ENCODE measurements around the gene NOP14.

Gene NOP14

DNA sequence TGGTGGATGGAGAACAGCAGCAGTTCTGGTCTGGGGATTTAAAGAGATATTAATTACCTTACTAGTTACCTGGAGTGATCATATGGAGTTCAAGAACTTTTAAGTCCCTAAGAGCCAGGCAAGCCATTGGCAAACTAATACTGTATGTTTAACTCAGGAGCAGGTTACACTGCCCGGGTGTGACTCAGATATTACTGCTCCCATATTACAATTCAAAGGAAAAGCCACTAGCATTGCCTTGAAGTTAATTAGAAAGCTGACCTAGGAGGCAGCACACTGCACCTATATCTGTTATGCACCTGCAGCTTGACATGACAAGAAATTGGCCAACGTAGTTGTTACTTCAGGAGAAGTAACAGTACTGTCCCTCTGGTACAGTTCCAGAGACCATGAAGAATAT is 47.4 kb upstream of the NOP14 start:
- Histone ChIP-seq H3K9me3 (ENCODE audit: insufficient read depth, low read depth, low read length) (no peaks in the 10 kb centered on the region), H3K27me3 (ENCODE audit: insufficient read depth, low read length, poor library complexity, severe bottlenecking) (no peaks in the 10 kb centered on the region), H2AFZ (ENCODE audit: low read length) (no peak overlapping the region), H4K20me1 (ENCODE audit: insufficient read depth, low read length, poor library complexity, severe bottlenecking) (no peaks in the 10 kb centered on the region), H3K9me2 (replicated peaks; ENCODE audit: low read depth, low read length) (no peaks in the 10 kb centered on the region), H3K79me2 (ENCODE audit: insufficient read depth, low read length) (no peaks in the 10 kb centered on the region), H3K9ac (ENCODE audit: low read depth, low read length, poor library complexity, severe bottlenecking) (no peak overlapping the region), H3K4me2 (ENCODE audit: low read depth, low read length, poor library complexity, severe bottlenecking) (no peak overlapping the region), H3K36me3 (ENCODE audit: insufficient read depth, low read length) (no peaks in the 10 kb centered on the region), H3F3A (ENCODE audit: low read depth) (no peaks in the 10 kb centered on the region), H3K4me3 (ENCODE audit: low read length, poor library complexity, severe bottlenecking) (no peak overlapping the region), H3K4me1 (ENCODE audit: insufficient read depth, low read length, poor library complexity, severe bottlenecking) (no peaks in the 10 kb centered on the region)
- TF ChIP-seq EZH2phosphoT487 (IDR thresholded peaks at IDR 0.05; ENCODE audit: borderline replicate concordance) = no peak
- TF ChIP-seq, protein P1, sequence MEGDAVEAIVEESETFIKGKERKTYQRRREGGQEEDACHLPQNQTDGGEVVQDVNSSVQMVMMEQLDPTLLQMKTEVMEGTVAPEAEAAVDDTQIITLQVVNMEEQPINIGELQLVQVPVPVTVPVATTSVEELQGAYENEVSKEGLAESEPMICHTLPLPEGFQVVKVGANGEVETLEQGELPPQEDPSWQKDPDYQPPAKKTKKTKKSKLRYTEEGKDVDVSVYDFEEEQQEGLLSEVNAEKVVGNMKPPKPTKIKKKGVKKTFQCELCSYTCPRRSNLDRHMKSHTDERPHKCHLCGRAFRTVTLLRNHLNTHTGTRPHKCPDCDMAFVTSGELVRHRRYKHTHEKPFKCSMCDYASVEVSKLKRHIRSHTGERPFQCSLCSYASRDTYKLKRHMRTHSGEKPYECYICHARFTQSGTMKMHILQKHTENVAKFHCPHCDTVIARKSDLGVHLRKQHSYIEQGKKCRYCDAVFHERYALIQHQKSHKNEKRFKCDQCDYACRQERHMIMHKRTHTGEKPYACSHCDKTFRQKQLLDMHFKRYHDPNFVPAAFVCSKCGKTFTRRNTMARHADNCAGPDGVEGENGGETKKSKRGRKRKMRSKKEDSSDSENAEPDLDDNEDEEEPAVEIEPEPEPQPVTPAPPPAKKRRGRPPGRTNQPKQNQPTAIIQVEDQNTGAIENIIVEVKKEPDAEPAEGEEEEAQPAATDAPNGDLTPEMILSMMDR (conservative IDR thresholded peaks at IDR 0.05; ENCODE audit: low read length) = no peak

DNA sequence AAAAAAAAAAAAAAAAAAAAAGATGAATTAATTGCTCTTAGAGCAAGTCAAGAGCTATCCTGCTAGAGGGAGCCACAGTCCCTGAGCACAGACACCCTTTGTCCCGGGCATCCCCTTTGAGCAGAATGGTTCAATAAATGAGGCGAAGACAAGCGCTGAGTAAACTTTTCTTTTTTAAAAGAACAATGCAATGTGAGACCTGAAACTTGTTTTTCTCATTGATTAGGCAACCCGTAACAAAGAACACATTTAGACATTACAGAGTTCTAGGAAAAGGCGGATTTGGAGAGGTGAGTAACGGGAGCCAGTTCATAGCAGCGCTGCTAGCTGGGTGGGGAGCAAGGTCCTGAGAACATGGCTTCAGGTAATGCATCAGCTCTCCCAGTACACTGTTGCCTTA is 46.2 kb upstream of the NOP14 start:
- Histone ChIP-seq H4K20me1 (ENCODE audit: insufficient read depth, low read length, poor library complexity, severe bottlenecking) (no peaks in the 10 kb centered on the region), H3F3A (ENCODE audit: low read depth) (no peaks in the 10 kb centered on the region), H3K4me2 (ENCODE audit: low read depth, low read length, poor library complexity, severe bottlenecking) (no peak overlapping the region), H3K9ac (ENCODE audit: low read depth, low read length, poor library complexity, severe bottlenecking) (no peak overlapping the region), H3K79me2 (ENCODE audit: insufficient read depth, low read length) (no peaks in the 10 kb centered on the region), H3K9me3 (ENCODE audit: insufficient read depth, low read depth, low read length) (no peaks in the 10 kb centered on the region), H3K9me2 (replicated peaks; ENCODE audit: low read depth, low read length) (no peaks in the 10 kb centered on the region), H3K4me3 (ENCODE audit: low read length, poor library complexity, severe bottlenecking) (no peak overlapping the region), H2AFZ (ENCODE audit: low read length) (no peak overlapping the region), H3K27me3 (ENCODE audit: insufficient read depth, low read length, poor library complexity, severe bottlenecking) (no peaks in the 10 kb centered on the region), H3K36me3 (ENCODE audit: insufficient read depth, low read length) (no peaks in the 10 kb centered on the region), H3K4me1 (ENCODE audit: insufficient read depth, low read length, poor library complexity, severe bottlenecking) (no peaks in the 10 kb centered on the region)
- no peak for TF ChIP-seq EZH2phosphoT487 (IDR thresholded peaks at IDR 0.05; ENCODE audit: borderline replicate concordance)
- TF ChIP-seq, protein P1 (conservative IDR thresholded peaks at IDR 0.05; ENCODE audit: low read length) = no peak; the same call in 1 of the 2 replicates

DNA sequence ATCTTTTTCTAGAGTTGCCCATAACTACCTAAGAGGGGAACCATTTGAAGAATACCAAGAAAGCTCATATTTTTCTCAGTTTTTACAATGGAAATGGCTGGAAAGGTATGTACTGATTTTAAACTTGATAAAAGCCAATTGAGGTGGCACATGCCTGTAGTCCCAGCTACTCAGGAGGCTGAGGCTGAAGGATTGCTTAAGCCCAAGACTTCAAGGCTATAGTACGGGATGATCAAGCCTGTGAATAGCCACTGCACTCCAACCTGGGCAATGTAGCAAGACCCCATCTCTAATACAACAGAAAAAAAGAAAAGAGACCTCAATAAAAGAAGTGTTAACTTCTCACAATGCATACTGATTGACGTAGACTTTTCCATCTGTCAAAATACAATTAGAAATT is 44.5 kb upstream of the NOP14 start:
- TF ChIP-seq, protein P1 (conservative IDR thresholded peaks at IDR 0.05; ENCODE audit: low read length) = no peak
- no peak for TF ChIP-seq EZH2phosphoT487 (IDR thresholded peaks at IDR 0.05; ENCODE audit: borderline replicate concordance)
- Histone ChIP-seq H4K20me1 (ENCODE audit: insufficient read depth, low read length, poor library complexity, severe bottlenecking) (no peaks in the 10 kb centered on the region), H3K36me3 (ENCODE audit: insufficient read depth, low read length) (no peaks in the 10 kb centered on the region), H3K79me2 (ENCODE audit: insufficient read depth, low read length) (no peaks in the 10 kb centered on the region), H3K4me2 (ENCODE audit: low read depth, low read length, poor library complexity, severe bottlenecking) (no peak overlapping the region), H3F3A (ENCODE audit: low read depth) (no peaks in the 10 kb centered on the region), H3K4me3 (ENCODE audit: low read length, poor library complexity, severe bottlenecking) (no peak overlapping the region), H3K9me2 (replicated peaks; ENCODE audit: low read depth, low read length) (no peaks in the 10 kb centered on the region), H2AFZ (ENCODE audit: low read length) (no peak overlapping the region), H3K9ac (ENCODE audit: low read depth, low read length, poor library complexity, severe bottlenecking) (no peak overlapping the region), H3K27me3 (ENCODE audit: insufficient read depth, low read length, poor library complexity, severe bottlenecking) (no peaks in the 10 kb centered on the region), H3K4me1 (ENCODE audit: insufficient read depth, low read length, poor library complexity, severe bottlenecking) (no peaks in the 10 kb centered on the region), H3K9me3 (ENCODE audit: insufficient read depth, low read depth, low read length) (no peaks in the 10 kb centered on the region)

All from Loucy (cell line).